ENCODE results near the gene TERB1.
"Not testable (repeated sequence)": the region's sequence is repeated elsewhere in the genome, so short reads cannot be mapped to it uniquely, and the experiment has no call there.

Gene TERB1

GRCh38 chr16:66802159-66802558 lies 775 bp upstream of the TERB1 start:
- TF ChIP-seq, protein P1, sequence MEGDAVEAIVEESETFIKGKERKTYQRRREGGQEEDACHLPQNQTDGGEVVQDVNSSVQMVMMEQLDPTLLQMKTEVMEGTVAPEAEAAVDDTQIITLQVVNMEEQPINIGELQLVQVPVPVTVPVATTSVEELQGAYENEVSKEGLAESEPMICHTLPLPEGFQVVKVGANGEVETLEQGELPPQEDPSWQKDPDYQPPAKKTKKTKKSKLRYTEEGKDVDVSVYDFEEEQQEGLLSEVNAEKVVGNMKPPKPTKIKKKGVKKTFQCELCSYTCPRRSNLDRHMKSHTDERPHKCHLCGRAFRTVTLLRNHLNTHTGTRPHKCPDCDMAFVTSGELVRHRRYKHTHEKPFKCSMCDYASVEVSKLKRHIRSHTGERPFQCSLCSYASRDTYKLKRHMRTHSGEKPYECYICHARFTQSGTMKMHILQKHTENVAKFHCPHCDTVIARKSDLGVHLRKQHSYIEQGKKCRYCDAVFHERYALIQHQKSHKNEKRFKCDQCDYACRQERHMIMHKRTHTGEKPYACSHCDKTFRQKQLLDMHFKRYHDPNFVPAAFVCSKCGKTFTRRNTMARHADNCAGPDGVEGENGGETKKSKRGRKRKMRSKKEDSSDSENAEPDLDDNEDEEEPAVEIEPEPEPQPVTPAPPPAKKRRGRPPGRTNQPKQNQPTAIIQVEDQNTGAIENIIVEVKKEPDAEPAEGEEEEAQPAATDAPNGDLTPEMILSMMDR (conservative IDR thresholded peaks at IDR 0.05; ENCODE audit: low read depth, low read length) = no peak
- no peak overlapping the region for H3K4me3 ChIP-seq (ENCODE audit: low read depth, low read length)
- no peak for DNase-seq (ENCODE audit: low read depth)

DNA sequence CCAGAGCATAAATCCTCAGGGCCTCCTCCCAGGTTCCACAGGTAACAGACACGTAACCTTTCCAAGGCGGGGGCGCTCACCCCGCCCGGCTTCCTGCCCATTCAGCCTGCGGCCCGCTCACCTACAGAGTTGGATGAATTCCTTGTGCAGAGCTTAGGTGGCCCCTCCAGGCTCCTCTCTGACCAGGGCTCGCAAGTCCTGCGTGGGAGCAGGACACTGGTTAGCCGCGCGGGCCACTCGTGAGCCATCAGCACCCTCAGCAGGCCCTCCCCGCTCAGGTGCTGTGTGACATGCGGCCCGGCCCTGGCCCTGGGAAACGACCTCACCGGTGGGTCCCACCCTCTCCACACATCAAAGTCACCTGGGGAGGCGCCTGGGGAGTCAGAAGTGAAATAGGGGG lies 528 bp downstream of the TERB1 start:
- no peak for DNase-seq (ENCODE audit: low read depth)
- H3K4me3 ChIP-seq (ENCODE audit: low read depth, low read length) = no peak overlapping the region
- TF ChIP-seq, protein P1 (conservative IDR thresholded peaks at IDR 0.05; ENCODE audit: low read depth, low read length) = no peak

DNA sequence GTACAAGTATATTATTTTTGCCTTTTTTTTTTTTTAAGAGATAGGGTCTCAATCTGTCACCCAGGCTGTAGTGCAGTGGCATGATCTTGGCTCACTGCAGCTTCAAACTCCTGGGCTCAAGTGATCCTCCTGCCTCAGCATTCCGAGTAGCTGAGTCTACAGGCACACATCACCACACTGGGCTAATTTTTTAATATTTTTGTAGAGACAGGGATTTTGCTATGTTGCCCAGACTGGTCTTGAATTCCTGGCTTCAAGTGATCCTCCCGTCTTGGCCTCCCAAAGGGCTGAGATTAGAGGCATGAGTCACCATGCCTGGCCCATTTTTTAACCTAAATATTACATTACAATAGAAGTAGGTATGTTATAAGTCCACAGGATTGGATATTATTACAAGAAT lies 3.2 kb downstream of the TERB1 start:
- TF ChIP-seq, protein P1 (conservative IDR thresholded peaks at IDR 0.05; ENCODE audit: low read depth, low read length) = no peak
- DNase-seq (ENCODE audit: low read depth) = peak; percentile 13

DNA sequence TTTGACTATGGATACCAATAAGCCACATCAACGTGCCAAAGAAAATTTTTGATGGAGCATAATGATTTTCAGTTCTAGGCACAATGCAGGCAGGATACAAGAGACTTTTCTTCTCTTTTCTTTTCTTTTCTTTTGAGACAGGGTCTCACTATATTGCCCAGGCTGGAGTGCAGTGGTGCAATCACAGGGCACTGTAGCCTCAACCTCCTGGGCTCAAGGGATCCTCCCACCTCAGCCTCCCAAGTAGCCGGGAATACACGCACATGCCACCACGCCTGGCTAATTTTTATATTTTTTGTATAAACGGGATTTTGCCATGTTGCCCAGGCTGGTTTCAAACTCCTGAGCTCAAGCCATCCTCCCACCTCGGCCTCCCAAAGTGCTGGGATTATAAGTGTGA lies 7.4 kb downstream of the TERB1 start:
- DNase-seq (ENCODE audit: low read depth); H3K4me3 ChIP-seq (ENCODE audit: low read depth, low read length): not testable (repeated sequence)

More for the DNA sequence above, 3.2 kb downstream of the TERB1 start:
- no peak overlapping the region for H3K4me3 ChIP-seq (ENCODE audit: low read depth, low read length)

GRCh38 chr16:66790130-66790733 lies 11.2 kb downstream of the TERB1 start:
- H3K4me3 ChIP-seq (ENCODE audit: low read depth, low read length) = no peak overlapping the region
- no peak for DNase-seq (ENCODE audit: low read depth)
- TF ChIP-seq, protein P1 (conservative IDR thresholded peaks at IDR 0.05; ENCODE audit: low read depth, low read length) = no peak

GRCh38 chr16:66787427-66787826 lies 14.0 kb downstream of the TERB1 start:
- H3K4me3 ChIP-seq (ENCODE audit: low read depth, low read length) = no peak overlapping the region
- DNase-seq (ENCODE audit: low read depth) = no peak
- TF ChIP-seq, protein P1 (conservative IDR thresholded peaks at IDR 0.05; ENCODE audit: low read depth, low read length) = no peak

DNA sequence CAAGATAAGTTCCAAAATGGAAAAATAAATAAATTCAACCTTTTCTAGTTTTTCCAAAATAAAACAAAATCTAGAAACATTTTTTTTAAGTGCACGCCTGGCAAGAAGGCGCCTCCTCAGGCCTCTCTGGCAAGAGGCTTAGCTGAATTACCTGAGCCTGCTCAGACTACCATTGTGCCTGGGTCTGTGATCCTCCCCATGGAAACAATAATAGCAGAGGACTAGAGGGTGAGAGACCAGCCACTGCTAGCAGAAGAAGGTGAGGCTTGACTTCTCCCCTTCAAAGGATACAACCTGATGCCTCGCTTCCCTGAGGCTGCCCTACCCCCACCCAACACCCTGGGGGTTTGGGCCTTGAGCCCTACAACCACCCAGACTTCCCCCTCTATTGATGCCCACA lies 14.8 kb downstream of the TERB1 start:
- TF ChIP-seq, protein P1 (conservative IDR thresholded peaks at IDR 0.05; ENCODE audit: low read depth, low read length) = no peak
- DNase-seq (ENCODE audit: low read depth) = no peak
- H3K4me3 ChIP-seq (ENCODE audit: low read depth, low read length) = no peak overlapping the region
